Stomach (tissue), 4 donors: ENCODE measurements around the gene FAM117A.

Source experiments
- CTCF ChIP-seq, 7 experiments: fragments of 450-650 bp in 4 of 7; fragments of 200-600 bp in 3 of 7; sonication (generic) in 3 of 7; IDR thresholded peaks; one replicate each; pipeline ENCODE4 v1.5.1; 2016 to 2019; ENCODE audit warnings: antibody characterized with exemption in 7 of 7, control low read depth in 2 of 7, mild to moderate bottlenecking in 1 of 7
- EP300 ChIP-seq: sonication (generic); formaldehyde crosslinking; IDR thresholded peaks from one replicate; pipeline ENCODE4 v1.6.1; 2017; ENCODE audit warnings: antibody characterized with exemption
- POLR2A ChIP-seq, 4 donors: fragments of 450-650 bp; IDR thresholded peaks; one replicate each; pipeline ENCODE4 v1.6.1; 2016; ENCODE audit warnings: antibody characterized with exemption in 4 of 4, control low read depth in 2 of 4, mild to moderate bottlenecking in 1 of 4, moderate library complexity in 1 of 4
- POLR2AphosphoS5 ChIP-seq, 3 donors: sonication (generic); formaldehyde crosslinking; IDR thresholded peaks; one replicate each; pipeline ENCODE4 v1.6.1; 2016; ENCODE audit warnings: antibody characterized with exemption in 3 of 3

- TF ChIP-seq CTCF (IDR thresholded peaks at IDR 0.05) = no peak
- no peak for TF ChIP-seq POLR2AphosphoS5 (IDR thresholded peaks at IDR 0.05)
- TF ChIP-seq POLR2A (IDR thresholded peaks at IDR 0.05) = no peak
- TF ChIP-seq EP300 = no peak
Observed at GRCh38 chr17:49775546-49776260, 11.8 kb upstream of the FAM117A start.
